ENCODE measurements around the gene PCDHB1. TPM values are rescaled to one million over a fixed set of nuclear protein-coding genes. Genes with fewer than 3 reads are reported as not detected.

The PCDHB1 gene
- total RNA-seq, 6 experiments from 2014 or later = not detected

DNA sequence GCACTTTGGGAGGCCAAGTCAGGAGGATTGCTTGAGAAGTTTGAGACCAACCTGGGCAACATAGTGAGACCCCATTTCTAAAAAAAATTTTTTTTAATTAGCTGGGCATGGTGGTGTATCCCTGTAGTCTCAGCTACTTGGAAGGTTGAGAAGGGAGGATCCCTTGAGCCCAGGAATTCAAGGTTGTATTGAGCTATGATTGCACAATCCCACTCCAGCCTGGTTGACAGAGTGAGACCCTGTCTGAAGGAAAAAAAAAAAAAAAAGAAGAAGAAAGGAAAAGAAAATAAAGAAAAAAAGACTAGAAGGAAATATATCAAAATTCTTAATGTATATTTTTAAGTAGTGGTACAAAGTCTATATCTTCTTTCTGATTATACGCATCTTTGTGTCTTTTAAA, 28.8 kb upstream of the PCDHB1 start:
- H3K4me3 ChIP-seq = no peak overlapping the region
- H3K36me3 ChIP-seq = no peaks in the 10 kb centered on the region
- no peak for DNase-seq
- intact Hi-C loops (cut with DNase I) = no loop called here
- no peaks in the 10 kb centered on the region for H3K27me3 ChIP-seq
- H3K4me1 ChIP-seq = no peaks in the 10 kb centered on the region
- ATAC-seq = no peak
- no peaks in the 10 kb centered on the region for H3K9me3 ChIP-seq
- no peak for TF ChIP-seq POLR2A (IDR thresholded peaks at IDR 0.05)
- TF ChIP-seq, protein P1, sequence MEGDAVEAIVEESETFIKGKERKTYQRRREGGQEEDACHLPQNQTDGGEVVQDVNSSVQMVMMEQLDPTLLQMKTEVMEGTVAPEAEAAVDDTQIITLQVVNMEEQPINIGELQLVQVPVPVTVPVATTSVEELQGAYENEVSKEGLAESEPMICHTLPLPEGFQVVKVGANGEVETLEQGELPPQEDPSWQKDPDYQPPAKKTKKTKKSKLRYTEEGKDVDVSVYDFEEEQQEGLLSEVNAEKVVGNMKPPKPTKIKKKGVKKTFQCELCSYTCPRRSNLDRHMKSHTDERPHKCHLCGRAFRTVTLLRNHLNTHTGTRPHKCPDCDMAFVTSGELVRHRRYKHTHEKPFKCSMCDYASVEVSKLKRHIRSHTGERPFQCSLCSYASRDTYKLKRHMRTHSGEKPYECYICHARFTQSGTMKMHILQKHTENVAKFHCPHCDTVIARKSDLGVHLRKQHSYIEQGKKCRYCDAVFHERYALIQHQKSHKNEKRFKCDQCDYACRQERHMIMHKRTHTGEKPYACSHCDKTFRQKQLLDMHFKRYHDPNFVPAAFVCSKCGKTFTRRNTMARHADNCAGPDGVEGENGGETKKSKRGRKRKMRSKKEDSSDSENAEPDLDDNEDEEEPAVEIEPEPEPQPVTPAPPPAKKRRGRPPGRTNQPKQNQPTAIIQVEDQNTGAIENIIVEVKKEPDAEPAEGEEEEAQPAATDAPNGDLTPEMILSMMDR (IDR thresholded peaks at IDR 0.05) = no peak
- no peak overlapping the region for H3K27ac ChIP-seq
- 100% methylated on average over 1 of the region's 1 CpG for WGBS (ENCODE audit: insufficient coverage, low coverage, low lambda C conversion rate, missing lambda C conversion rate)

DNA sequence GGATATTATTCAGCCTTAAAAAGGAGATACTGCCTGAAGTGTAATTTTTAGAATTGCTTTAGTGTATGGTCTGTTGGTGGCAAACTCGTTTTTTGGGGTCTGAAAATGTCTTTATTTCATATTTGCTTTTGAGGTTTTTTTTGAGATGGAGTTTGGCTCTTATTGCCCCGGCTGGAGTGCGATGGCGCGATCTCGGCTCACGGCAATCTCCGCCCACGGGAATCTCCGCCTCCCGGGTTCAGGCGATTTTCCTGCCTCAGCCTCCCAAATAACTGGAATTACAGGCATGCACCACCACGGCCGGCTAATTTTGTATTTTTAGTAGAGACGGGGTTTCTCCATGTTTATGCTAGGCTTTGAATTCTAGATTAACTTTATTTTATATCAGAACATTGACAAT, 20.2 kb upstream of the PCDHB1 start:
- intact Hi-C loops (cut with DNase I) = no loop called here
- Histone ChIP-seq H3K27me3 (no peaks in the 10 kb centered on the region), H3K36me3 (no peaks in the 10 kb centered on the region), H3K4me1 (no peaks in the 10 kb centered on the region), H3K27ac (no peak overlapping the region), H3K9me3 (no peaks in the 10 kb centered on the region), H3K4me3 (no peak overlapping the region)
- ATAC-seq (no peak), DNase-seq (no peak)
- WGBS (ENCODE audit: insufficient coverage, low coverage, low lambda C conversion rate, missing lambda C conversion rate) = 56% methylated on average over 9 of the region's 15 CpGs
- TF ChIP-seq, protein P1 (IDR thresholded peaks at IDR 0.05) = no peak
- no peak for TF ChIP-seq POLR2A (IDR thresholded peaks at IDR 0.05)

DNA sequence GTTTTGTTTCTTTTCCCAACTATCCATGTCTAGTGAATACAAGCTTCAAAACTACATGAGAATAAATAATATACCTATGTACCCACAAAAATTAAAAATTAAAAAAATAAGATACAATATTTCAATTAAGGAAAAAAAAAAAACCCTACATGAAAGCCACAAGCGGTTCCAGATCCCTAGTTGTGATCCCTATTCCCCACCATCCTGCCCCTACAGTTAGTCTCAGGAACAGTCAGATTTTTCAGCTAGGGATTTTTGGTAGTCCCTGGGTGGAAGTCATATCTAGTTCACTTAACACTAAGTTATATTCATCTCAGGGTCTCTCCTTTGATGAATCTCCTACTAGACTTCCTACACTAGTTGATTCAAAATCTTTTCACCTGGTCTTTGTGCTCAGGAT, 18.5 kb upstream of the PCDHB1 start:
- no peaks in the 10 kb centered on the region for H3K27me3 ChIP-seq
- DNase-seq (no peak), ATAC-seq (no peak)
- H3K27ac ChIP-seq = no peak overlapping the region
- TF ChIP-seq, protein P1 (IDR thresholded peaks at IDR 0.05) = no peak
- TF ChIP-seq POLR2A (IDR thresholded peaks at IDR 0.05) = no peak
- H3K36me3 ChIP-seq = no peaks in the 10 kb centered on the region
- no peaks in the 10 kb centered on the region for H3K9me3 ChIP-seq
- no peak overlapping the region for H3K4me3 ChIP-seq
- WGBS (ENCODE audit: insufficient coverage, low coverage, low lambda C conversion rate, missing lambda C conversion rate) = 70% methylated on average over 1 of the region's 1 CpG
- intact Hi-C loops (cut with DNase I) = no loop called here
- no peaks in the 10 kb centered on the region for H3K4me1 ChIP-seq

DNA sequence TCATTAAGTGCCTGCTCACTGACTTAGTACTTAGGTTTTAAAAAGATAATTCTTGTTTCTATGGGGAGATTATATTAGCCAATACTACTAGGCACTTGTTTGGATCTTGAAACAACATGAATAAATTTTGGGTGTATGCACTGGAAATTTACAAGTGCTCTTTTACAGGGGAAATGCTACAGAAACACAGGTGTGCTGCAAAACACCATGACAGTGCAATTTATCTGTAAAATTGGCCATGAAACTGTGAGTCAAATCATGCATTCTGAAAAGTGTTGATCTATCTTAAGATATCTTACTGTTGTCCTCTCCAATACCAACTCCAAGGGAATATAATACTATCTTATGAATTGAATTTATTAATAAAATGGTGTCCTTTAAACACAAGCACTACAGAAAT, 12.1 kb upstream of the PCDHB1 start:
- DNase-seq (no peak), ATAC-seq (no peak)
- no peak for TF ChIP-seq POLR2A (IDR thresholded peaks at IDR 0.05)
- TF ChIP-seq, protein P1 (IDR thresholded peaks at IDR 0.05) = no peak

DNA sequence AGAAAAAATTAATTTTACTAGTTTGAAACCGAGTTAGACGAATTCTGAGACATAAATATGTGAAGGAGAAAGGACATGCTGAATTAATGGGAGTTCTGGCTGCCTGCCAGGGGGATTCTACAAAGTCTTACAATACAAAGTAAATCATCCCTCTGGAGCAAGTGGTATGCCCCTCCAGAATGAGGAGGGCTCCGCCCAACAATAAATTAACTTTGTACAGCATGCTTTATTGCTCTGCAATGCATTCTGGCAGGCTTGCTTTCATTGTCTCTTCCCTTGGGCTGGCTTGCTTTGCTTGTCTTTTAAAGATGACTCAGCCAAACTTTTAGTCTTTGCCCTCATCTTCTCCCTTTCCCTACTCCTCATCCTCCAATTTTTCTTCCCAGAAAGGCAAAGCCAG, 11.7 kb upstream of the PCDHB1 start:
- peaks cover 7 to 11% of the 10 kb centered on the region in 2 donors for H3K27me3 ChIP-seq
- no peak overlapping the region for H3K4me3 ChIP-seq
- no peak overlapping the region for H3K27ac ChIP-seq
- ATAC-seq (no peak), DNase-seq (no peak)
- intact Hi-C loops (cut with DNase I) = no loop called here
- H3K9me3 ChIP-seq = no peaks in the 10 kb centered on the region
- 36% methylated on average over 3 of the region's 3 CpGs for WGBS (ENCODE audit: insufficient coverage, low coverage, low lambda C conversion rate, missing lambda C conversion rate)
- TF ChIP-seq POLR2A (IDR thresholded peaks at IDR 0.05) = no peak
- TF ChIP-seq, protein P1 (IDR thresholded peaks at IDR 0.05) = no peak
- no peaks in the 10 kb centered on the region for H3K36me3 ChIP-seq
- no peaks in the 10 kb centered on the region for H3K4me1 ChIP-seq

More for the DNA sequence above, 12.1 kb upstream of the PCDHB1 start:
- no peak overlapping the region for H3K4me3 ChIP-seq
- H3K9me3 ChIP-seq = no peaks in the 10 kb centered on the region
- no peaks in the 10 kb centered on the region for H3K36me3 ChIP-seq
- intact Hi-C loops (cut with DNase I) = no loop called here
- no peak overlapping the region for H3K27ac ChIP-seq
- no peaks in the 10 kb centered on the region for H3K4me1 ChIP-seq
- peaks cover 7 to 11% of the 10 kb centered on the region in 2 donors for H3K27me3 ChIP-seq
